HG03442 (cell line): ENCODE measurements around the gene PTPRT.

Source experiments
- ATAC-seq: cut with Tn5 transposase; IDR thresholded peaks from one replicate; pipeline ENCODE4 v1.9.1; 2021; ENCODE audit warnings: mild to moderate bottlenecking, moderate library complexity; ENCODE audit not compliant: unreplicated experiment

The PTPRT gene

GRCh38 chr20:42492290-42492689, 697.4 kb downstream of the PTPRT start:
- ATAC-seq: no peak

GRCh38 chr20:42485556-42485955, 704.1 kb downstream of the PTPRT start:
- ATAC-seq: no peak

- no peak for ATAC-seq
Measured at GRCh38 chr20:42484790-42485375, 704.8 kb downstream of the PTPRT start.

- no peak for ATAC-seq
Measured at GRCh38 chr20:42484335-42484734, 705.4 kb downstream of the PTPRT start.

GRCh38 chr20:42483730-42484303, 705.9 kb downstream of the PTPRT start:
- ATAC-seq: no peak

GRCh38 chr20:42482808-42483207, 706.9 kb downstream of the PTPRT start:
- ATAC-seq: no peak

GRCh38 chr20:42475773-42476172, 713.9 kb downstream of the PTPRT start:
- ATAC-seq: no peak

GRCh38 chr20:42474646-42475045, 715.1 kb downstream of the PTPRT start:
- ATAC-seq: no peak

GRCh38 chr20:42472198-42472597, 717.5 kb downstream of the PTPRT start:
- no peak for ATAC-seq

GRCh38 chr20:42461965-42462593, 727.6 kb downstream of the PTPRT start:
- peak; percentile 47 for ATAC-seq

- ATAC-seq: no peak
Measured at GRCh38 chr20:42461291-42461690, 728.4 kb downstream of the PTPRT start.

- no peak for ATAC-seq
Measured at GRCh38 chr20:42447270-42447669, 742.4 kb downstream of the PTPRT start.

- no peak for ATAC-seq
Measured at GRCh38 chr20:42444799-42445198, 744.9 kb downstream of the PTPRT start.

- no peak for ATAC-seq
Measured at GRCh38 chr20:42443200-42443599, 746.5 kb downstream of the PTPRT start.

GRCh38 chr20:42442716-42443115, 747.0 kb downstream of the PTPRT start:
- no peak for ATAC-seq

- no peak for ATAC-seq
Measured at GRCh38 chr20:42441864-42442331, 747.8 kb downstream of the PTPRT start.

- ATAC-seq: no peak
Measured at GRCh38 chr20:42441196-42441863, 748.4 kb downstream of the PTPRT start.

- ATAC-seq: peak; percentile 90
Measured at GRCh38 chr20:42435230-42435629, 754.5 kb downstream of the PTPRT start.

- ATAC-seq: no peak
Measured at GRCh38 chr20:42432496-42433334, 757.0 kb downstream of the PTPRT start.

GRCh38 chr20:42430598-42430997, 759.1 kb downstream of the PTPRT start:
- no peak for ATAC-seq
